DMS53 treated with DMSO at 0.1 percent for 48 hours (cell line): ENCODE measurements around the gene PIGX.

Experiments used
- DNase-seq: peaks from one replicate; lab custom pipeline; 2025; ENCODE audit not compliant: unreplicated experiment; lab: John Stamatoyannopoulos, UW

The PIGX gene

DNA sequence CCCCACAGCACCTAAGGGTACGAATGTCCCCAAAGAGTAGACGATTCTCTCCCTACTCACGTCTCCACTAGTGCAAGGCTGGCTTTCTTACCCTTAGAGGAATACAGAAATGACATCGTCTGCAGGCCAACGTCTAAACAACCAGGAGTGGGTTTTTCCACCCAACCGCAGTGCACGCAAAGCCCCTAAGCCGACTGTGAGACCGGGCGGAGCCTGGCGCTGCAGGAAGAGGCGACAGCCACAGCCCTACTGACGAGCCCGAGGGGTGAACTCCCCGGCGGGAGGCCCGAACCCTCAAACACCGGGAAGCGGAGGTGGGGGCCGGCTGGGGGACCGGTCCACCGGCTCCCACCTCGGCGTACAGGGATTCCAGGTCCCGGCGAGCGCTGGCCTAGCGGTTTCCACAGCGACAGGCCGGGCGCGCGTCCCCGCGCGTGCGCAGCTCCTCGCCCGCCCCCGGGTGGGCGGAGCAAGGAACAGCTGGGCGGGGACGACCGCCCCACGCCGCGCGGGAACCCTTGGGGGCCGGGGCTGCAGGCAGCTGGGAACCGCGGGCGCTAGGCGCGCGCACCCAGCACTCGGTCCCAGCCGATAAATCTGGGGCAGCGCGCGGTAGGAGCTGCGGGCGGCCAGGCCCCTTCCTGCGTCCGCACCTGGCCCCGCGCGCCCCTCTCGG lies at the start of gene PIGX, which contains the start of gene CEP19:
Gene PIGX (plus strand): TSS at position 540 of the 676 bp plus-strand sequence.
Gene CEP19 (minus strand): TSS at position 413 of the 676 bp plus-strand sequence. CDS start 3,593 bp downstream, outside the sequence.
- peak; percentile 62 for DNase-seq

DNA sequence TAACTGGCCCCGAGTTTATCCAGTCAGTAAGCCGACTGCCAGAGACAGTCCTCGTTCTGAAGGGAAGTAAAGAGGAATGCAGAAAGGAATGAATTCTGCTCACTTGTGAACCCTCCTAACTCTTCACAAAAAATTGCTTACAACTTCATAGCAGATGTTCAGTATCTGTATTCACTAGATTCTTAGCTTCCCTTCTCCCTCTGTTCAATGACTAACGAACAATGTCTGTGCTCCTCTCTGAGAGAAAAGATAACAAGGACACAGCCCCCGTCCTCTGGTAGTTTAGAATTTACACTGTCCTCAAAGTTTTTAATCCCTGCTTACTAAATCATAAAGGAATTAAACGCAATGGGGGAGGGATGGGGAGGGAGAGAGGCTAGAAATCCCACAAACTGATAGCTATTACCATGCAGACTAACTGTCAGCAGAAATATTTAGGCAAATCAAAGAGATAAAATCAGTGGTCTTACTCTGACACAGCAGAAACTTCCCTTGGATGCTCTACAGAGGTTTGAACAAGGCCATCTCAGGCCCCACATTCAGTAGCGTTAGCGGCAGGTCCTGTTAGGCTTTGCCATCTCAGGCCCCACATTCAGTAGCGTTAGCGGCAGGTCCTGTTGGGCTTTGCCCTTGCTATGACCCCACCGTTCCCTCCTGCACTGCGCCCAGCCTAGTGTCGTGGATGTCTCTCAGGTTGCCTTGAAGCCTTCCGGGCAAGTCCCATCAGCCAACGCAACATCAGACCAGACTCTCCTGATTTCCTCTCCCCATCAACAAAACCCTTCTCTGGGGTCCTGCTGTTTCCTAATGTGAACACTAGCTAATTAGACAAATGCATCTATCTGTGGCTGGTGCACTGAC lies 49.2 kb upstream of the PIGX start:
- no peak for DNase-seq

DNA sequence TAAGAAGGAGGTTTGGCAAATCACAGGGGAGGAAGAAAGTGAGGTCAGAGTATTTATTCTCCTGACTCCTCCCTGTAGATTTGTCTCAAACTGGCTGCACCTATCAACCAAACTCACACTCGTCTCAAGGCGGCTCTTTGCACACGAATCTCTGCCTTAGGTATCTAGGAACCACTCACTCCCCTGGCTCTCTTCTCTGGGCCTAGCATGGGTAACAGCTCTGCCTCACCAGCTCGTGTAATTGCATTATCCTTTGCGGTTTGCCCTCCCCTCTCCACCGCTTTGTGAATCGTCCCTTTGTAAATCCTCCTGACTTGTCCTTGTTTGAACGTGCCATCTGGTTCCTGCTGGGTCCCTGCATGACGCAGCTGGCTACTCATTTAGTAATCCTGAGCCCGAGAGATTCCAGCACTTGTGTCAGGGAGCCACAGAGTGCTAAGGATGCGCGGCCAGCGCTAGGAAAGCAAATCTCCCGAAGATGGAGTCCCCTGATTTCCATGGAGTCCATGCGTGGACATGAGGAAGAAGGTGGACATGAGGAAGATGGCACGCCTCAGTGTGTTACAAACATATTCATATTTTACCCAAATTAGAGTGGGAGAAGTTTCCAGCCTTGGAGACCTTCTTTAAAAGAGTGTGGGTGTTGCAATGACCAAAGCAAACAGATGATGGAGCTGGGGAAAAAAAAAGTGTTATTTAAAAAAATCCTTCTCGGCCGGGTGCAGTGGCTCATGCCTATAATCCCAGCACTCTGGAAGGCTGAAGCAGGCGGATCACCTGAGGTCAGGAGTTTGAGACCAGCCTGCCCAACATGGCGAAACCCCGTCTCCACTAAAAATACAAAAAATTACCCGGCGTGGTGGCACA lies 45.9 kb upstream of the PIGX start:
- peak; percentile 85 for DNase-seq

DNA sequence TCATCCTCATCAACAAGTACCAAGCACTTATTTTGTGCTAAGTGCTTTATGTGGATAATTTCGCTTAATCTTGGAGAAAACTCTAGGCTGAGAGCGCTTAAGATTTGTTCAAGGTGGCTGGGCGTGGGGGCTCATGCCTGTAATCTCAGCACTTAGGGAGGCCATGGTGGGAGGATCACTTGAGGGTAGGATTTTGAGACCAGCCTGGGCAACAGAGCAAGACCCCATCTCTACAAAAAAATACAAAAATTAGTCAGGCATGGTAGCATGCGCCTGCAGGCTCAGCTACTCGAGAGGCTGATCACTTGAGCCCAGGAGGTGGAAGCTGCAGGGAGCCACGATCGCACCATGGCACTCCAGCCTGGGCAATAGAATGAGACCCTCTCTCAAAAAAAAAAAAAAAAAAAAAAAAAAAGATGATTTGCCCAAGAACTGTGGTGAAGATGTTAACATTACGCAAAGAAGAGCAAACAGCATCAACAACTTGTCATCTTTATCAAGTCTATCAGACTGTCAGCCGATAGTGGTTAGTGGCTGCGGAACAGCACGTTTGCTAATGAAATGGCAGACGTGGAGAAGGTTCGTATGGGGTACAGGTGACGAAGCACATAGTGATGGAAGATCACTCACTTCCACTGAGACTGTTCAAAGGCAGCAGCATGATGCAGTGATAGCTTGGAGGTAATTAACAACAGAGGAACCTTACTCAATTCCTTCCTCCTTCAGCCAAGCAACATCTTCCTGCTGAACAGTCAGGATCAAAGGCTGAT lies 44.9 kb upstream of the PIGX start:
- no peak for DNase-seq

DNA sequence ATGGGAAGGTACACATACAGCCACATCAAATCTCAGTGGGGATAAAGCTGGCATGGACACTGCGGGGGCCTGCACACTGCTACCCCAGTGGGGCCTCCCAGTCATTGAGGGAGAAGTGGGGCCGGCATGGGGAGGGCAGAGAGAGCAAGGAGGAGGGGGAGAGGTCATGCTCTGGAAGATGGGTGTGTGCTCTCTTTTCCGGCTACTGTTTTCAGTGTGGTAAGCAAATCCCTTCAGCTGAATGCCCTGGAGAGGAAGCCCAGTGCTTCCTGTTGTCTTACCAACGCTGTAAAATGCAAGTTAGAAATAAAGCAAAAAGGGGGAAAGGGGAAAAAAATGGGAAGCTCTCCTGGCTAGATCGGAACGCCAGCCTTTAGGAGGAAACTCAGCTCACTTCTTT lies 41.8 kb upstream of the PIGX start:
- DNase-seq: no peak

DNA sequence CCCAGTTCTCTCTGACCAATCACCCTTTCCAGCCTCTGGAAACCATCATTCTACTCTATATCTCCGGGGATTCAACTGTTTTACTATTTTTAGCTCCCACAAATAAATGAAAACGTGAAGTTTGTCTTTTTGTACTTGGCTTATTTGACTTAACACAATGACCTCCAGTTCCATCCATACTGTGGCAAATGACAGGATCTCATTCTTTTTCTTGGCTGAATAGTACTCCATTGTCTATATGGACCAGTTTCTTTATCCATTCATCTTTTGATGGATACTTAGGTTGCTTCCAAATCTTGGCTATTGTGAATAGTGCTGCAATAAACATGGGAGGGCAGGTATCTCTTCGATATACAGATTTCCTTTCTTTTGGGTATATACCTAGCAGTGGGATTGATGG lies 38.5 kb upstream of the PIGX start:
- no peak for DNase-seq

DNA sequence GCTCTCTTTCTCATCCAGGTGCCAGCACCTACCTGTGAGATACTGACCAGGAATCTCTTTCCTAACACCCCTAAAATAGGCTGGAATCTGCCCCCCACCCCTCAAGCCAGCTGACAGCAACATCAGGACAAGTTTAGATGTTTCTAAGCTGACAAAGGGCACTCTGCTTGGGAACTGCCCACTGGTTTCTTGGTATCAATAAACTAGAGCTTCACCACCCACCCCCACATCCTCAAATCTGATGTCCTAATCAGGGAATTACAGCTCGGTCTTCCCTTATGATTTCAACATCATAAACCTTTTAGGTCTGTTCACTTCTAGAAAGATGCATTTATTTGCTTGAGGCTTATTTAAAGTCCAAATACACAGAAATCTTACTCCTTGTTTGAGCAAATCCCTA lies 34.8 kb upstream of the PIGX start:
- DNase-seq: no peak

DNA sequence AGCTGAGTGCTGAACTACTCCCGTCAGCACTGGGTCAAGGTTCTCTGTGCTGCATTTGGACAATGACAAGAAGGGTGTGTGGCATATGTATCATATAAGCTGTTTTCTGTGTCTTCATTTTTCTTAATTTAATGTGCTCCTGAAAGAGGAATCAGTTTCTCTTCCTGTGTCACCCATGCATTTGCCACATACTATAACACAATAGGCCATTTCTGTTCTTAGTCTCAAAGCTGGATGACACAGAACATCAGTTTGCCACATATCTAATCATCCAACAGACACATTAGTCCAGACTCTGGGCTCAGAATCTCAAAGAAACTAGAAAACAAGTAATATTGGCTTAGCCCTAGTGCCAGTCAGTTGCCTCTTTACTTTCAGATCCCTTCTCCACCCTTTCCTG lies 34.2 kb upstream of the PIGX start:
- DNase-seq: no peak

DNA sequence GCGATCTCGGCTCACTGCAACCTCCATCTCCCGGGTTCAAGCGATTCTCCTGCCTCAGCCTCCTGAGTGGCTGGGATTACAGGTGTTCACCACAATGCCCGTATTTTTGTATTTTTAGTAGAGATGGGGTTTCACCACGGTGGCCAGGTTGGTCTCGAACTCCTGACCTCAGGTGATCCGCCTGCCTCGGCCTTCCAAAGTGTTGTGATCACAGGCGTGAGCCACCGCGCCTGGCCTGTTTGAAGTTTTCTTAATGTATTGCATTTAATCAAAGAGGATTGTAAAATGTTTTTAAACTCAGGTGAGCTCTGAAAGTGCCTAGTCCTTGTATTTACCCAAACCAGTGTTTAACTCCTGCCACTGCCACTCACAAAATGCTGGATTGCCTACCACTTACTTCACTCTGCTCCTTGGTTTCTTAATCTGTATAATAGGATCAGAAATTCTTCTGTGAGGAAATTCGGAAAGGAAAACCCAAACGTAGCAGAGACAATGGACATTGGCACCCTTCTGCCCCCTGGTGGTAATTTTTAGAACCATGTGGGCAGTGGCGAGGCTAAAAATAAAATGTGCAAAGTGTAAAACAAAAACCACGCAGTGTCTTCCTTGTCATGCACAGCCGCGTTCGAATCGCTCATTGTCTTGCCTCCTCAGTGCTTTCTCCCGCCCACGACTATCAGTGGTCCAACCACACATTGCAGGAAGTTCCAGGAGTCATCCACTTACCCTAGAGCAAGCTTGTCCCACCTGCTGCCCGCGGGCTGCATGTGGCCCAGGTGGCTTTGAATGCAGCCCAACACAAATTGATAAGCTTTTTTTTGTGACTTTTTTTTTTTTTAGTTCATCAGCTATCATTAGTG lies 27.4 kb upstream of the PIGX start:
- DNase-seq: peak; percentile 43

DNA sequence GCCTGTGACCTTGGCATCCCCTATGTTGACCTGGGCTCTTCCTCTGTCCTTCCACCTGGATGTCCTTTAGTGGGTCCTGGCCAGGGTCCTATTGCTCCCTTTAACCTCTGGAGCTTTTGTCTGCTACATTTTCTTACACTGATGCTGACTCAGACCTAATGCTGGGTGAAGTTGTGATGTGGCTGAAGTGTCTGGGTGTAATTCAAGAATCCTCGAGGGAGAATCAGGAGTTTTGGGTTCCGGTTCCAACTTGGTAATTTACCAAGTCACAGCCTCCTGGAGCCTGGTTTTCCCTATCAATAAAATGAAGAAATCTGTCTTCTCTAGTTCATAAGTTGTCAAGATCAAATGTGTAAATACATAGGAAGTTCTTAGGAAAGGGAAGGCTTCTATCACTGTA lies 25.7 kb upstream of the PIGX start:
- no peak for DNase-seq

DNA sequence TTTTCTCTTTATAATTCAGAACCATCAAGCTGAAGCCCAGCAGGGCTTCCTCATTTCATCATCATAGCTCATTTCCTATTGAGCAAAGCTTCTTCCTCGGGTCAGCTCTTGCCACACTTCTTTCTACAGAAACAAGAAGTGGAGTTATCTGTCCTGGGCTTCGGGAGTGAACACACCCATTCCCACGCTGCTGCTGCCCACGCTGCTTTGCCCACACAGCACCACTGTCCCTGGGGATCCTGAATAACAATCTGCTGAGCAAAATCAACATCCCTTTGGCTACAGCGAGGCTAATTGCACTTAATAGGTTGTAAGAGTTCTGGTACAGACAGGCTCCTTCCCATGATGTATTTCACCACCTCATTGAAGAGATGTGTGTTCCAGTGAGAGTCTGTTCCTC lies 23.8 kb upstream of the PIGX start:
- DNase-seq: no peak

DNA sequence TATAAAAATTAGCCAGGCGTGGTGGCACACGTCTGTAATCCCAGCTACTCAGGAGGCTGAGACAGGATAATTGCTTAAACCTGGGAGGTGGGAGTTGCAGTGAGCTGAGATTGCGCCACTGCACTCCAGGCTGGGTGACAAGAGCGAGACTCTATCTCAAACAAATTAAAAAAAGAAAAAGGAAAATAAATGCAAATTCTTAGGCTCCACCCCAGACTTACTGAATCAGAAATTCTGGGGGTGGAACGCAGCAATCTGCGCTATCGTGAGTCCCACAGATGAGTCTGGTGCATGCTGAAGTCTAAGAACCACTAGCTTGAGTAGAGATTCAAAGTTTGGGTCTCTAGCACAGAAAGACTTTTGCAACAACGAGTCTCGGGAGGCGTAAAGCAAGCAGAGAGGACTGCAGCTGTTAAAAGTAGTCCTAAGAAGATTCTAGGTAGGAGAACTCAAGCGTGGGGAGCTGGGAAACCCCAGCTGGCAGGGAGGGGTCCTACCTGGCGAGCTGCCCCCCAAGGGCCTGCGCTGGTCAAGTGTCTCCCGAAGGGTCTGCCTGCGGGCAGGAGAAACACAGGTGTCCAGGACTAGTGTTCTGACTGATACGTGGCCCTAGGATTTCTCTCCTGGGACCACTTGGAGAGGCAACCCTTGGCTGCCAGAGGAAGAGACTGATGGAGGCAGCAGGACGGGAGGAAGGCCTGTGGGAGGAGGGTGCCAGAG lies 22.1 kb upstream of the PIGX start:
- no peak for DNase-seq

DNA sequence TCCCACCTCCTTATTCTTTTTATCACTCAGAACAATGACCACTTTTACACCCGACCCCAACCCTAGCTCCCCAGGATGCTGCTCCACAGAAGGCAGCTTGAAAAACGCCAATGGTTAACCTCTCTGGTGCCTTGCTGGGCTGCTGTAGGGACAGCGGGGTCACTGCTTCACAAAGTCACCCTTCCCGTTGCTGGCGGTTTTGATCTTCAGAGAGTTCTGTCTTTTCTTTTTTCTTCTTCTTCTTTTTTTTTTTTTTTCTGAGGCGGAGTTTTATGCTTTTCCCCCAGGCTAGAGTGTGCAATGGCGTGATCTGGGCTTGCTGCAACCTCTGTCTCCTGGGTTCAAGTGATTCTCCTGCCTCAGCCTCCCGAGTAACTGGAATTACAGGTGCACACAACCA lies 20.8 kb upstream of the PIGX start:
- no peak for DNase-seq

DNA sequence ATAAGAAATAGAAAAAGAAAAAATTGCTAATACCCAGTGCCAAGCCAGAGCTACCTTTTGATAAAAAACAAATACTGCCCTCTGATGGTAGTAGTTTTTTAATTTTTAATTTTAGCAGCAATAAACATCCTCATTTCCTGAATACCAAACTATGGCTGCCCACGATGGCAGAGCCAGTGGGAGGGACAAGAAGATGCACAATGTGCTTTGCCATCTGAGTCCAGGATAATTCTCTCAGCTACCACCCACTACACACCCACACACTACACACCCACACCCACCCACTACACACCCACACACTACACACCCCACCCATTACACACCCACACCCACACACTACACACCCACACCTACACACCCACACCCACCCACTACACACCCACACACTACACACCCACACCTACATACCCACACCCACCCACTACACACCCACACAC lies 18.0 kb upstream of the PIGX start:
- DNase-seq: no peak

DNA sequence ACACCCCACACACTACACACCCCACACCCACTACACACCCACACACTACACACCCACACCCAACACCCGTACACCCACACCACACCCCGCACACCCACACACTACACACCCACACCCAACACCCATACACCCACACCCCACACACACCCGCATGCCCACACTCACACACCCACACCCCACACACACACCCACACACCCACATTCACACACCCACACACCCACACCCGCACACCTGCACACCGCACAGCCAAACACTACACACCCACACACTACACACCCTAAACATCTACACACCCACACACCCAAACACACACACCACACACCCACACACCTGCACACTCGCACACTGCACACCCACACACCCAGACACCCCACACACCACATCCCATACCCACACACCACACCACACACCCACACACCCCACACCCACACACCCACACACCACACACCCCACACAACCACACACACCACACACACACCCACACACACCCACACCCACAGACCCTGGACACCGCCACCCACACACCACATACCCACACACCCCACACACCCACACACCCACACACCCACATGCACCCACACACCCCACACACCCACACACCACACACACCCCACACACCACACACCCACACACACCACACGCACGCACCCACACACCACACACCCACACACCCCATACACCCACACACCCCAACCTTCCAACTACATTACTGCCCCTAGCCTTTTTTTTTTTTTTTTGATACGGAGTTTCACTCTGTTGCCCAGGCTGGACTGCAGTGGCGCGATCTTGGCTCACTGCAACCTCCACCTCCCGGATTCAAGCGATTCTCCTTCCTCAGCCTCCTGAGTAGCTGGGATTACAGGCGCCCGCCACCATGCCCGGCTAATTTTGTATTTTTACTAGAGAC lies 17.0 kb upstream of the PIGX start:
- DNase-seq: no peak

DNA sequence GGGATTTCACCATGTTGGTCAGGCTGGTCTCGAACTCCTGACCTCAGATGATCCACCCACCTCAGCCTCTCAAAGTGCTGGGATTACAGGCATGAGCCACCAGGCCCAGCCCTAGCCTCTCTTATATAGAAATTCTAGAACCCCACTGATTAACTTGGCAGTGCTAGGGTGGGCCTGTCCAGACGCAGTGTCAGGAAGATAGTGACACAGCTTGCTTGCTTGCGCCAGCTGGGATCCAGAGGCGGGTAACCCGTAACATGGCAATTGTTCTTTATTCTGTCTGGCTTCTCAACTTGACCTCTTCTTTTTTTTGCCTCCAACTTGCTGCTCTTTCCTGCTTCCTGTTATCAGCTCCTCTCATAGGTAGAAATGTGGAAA lies 16.3 kb upstream of the PIGX start:
- DNase-seq: no peak

DNA sequence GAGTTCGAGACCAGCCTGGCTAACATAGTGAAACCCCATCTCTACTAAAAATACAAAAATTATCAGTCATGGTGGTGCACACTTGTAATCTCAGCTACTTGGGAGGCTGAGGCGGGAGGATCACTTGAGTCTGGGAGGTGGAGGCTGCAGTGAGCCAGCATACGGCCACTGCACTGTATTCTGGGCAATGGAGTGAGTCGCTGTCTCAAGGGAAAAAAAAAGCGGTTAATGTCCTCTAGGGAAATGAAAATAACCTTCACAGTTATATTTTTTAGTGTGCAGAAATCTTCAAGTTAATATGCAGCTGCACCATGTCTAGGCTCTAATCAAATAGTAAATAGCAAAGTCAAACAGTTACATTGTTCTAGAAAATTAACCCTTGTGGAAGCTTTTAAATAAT lies 14.9 kb upstream of the PIGX start:
- DNase-seq: no peak

DNA sequence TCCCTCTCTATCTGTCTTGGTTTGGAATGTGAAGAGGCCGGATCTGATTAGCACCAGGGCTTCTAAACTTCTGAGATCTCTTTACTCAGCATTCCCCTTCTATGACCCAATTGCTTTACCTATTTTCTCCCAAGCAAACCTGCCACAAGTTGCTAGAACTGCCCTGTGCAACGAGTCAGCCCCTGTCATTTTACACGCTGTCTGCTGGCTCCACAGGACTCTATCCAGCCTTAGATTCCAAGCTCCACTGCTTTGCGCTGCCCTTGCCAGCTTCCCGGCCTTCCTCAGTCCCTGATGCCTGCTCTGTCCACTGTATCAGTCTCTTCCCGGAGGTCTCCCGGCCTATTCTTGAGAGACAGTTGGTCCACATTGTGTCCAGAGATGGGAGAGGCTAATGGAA lies 12.4 kb upstream of the PIGX start:
- DNase-seq: no peak
